Measurements from ENCODE around the gene SPHK1.

DNA sequence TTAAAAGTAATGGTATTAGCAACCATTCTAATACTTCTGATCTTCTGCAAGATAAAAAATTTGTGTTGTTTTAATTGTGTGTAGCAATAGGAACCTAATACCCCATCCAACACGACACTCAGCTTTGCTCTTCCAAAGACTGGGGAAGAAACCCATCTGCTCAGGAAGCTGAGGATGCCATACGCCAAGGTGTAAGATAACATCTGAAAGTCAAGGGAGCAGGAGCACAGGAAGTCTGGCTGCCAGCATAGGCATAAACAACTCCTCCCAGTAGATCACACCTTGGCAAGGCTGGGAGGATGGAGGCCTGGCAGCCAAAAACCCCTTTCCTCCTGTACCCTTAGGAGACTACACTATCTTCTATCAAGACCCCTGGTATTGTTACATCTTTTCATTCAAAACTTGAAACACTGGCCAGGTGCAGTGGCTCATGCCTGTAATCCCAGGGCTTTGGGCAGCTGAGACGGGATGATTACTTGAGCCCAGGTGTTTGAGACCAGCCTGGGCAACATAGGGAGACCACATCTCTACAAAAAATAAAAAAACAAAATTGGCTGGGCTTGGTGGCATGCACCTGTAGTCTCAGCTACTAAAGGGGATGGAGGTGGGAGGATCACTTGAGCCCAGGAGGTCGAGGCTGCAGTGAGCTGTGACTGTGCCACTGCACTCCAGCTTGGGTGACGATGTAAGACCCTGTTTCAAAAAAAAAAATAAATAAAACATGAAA, 5.7 kb upstream of the SPHK1 start:
- TF ChIP-seq, protein P1, sequence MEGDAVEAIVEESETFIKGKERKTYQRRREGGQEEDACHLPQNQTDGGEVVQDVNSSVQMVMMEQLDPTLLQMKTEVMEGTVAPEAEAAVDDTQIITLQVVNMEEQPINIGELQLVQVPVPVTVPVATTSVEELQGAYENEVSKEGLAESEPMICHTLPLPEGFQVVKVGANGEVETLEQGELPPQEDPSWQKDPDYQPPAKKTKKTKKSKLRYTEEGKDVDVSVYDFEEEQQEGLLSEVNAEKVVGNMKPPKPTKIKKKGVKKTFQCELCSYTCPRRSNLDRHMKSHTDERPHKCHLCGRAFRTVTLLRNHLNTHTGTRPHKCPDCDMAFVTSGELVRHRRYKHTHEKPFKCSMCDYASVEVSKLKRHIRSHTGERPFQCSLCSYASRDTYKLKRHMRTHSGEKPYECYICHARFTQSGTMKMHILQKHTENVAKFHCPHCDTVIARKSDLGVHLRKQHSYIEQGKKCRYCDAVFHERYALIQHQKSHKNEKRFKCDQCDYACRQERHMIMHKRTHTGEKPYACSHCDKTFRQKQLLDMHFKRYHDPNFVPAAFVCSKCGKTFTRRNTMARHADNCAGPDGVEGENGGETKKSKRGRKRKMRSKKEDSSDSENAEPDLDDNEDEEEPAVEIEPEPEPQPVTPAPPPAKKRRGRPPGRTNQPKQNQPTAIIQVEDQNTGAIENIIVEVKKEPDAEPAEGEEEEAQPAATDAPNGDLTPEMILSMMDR (IDR thresholded peaks at IDR 0.05; ENCODE audit: low read depth, low read length), result no peak
- no peak for TF ChIP-seq EZH2phosphoT487 (IDR thresholded peaks at IDR 0.05; ENCODE audit: low read depth)

Measured in OCI-LY3 (cell line).